Activated CD8-positive, alpha-beta memory T cell treated with anti-CD3 and anti-CD28 coated beads for 48 hours (primary cell): ENCODE data around the gene AGA.

Experiments used
- DNase-seq, 3 experiments: peaks; one replicate each; pipeline ENCODE4 v3.0.0-alpha.2; 2020; ENCODE audit warnings: low read depth in 2 of 3, low spot score in 2 of 3

The AGA gene

GRCh38 chr4:177391287-177391686 is 51.0 kb downstream of the AGA start:
- DNase-seq, result no peak

- DNase-seq, result no peak
Measured at GRCh38 chr4:177386278-177386815, 55.9 kb downstream of the AGA start.

GRCh38 chr4:177385576-177386277 is 56.5 kb downstream of the AGA start:
- no peak for DNase-seq

- DNase-seq, result no peak
Measured at GRCh38 chr4:177384856-177385397, 57.3 kb downstream of the AGA start.

- no peak for DNase-seq
Measured at GRCh38 chr4:177381762-177382310, 60.4 kb downstream of the AGA start.
